Measurements from ENCODE around the gene CEP131. TPM values are rescaled to one million over a fixed set of nuclear protein-coding genes. Genes with fewer than 3 reads are reported as not detected.

The CEP131 gene
- total and polyA plus RNA-seq, 2 of the 8 experiments (the other 6 are each of a cell fraction or from before 2014, with no cell fraction given) = 5.9 to 23.2 TPM

DNA sequence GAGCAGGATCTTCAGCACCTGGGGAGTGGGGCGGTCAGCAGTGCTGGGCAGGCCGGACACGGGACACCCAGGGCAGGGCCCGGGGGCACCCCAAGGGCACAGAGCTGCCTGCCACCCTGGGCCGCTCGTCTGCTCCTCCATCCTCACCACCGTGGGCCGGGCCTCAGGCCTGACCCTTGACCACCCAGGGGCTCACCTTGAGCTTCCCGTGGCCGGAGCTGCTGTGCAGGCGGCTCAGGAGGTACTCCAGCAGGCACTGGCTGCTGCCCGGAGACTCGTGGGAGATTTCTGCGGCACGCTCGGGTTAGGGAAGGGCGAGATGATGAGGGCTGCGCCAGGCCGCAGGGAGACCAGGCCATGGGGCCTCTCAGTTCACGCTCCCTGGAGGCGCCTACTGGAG lies 14.0 kb upstream of the CEP131 start:
- peaks cover 0 to 2% (median 0%) of the 10 kb centered on the region in 4 experiments; a peak in 2 of 8 replicates for H3K36me3 ChIP-seq (ENCODE audit: control insufficient read depth in 2 of 4, insufficient read depth in 4 of 4, low read length in 3 of 4)

More for the DNA sequence above, 14.0 kb upstream of the CEP131 start:
- Histone ChIP-seq H3K4me3 (ENCODE audit: extremely low read depth in 1 of 4, insufficient read depth in 2 of 4, low read depth in 3 of 4, low read length in 4 of 4) (no peak overlapping the region), H2BK120ac (replicated peaks; ENCODE audit: low read depth, low read length) (no peak overlapping the region), H3K9ac (replicated peaks in 1 of 4; ENCODE audit: extremely low read depth in 1 of 4, low read depth in 3 of 4, low read length in 3 of 4) (no peak overlapping the region), H3K14ac (ENCODE audit: insufficient read length) (no peak overlapping the region), H3K27ac (ENCODE audit: low read depth, low read length) (no peak overlapping the region), H4K20me1 (replicated peaks in 1 of 2; ENCODE audit: control insufficient read depth in 1 of 2, insufficient read depth in 2 of 2, low read length in 2 of 2) (peaks cover 6 to 14% of the 10 kb centered on the region in 2 experiments), H3K4me2 (ENCODE audit: insufficient read depth in 1 of 2, low read depth in 2 of 2, low read length in 2 of 2) (no peak overlapping the region), H3K23ac (ENCODE audit: insufficient read length) (no peak overlapping the region), H3K18ac (ENCODE audit: extremely low read depth, low read length) (no peak overlapping the region), H2BK5ac (ENCODE audit: low read depth, low read length) (no peak overlapping the region), H3K23me2 (ENCODE audit: low read depth, low read length) (peaks cover 8% of the 10 kb centered on the region; the same call in 1 of the 2 replicates), H2AFZ (ENCODE audit: low read length) (no peak overlapping the region), H3K27me3 (replicated peaks in 1 of 4; ENCODE audit: control insufficient read depth in 3 of 4, extremely low read depth in 1 of 4, insufficient read depth in 3 of 4, low read length in 3 of 4) (no peaks in the 10 kb centered on the region), H3K79me2 (ENCODE audit: control insufficient read depth in 1 of 2, insufficient read depth in 2 of 2, low read length in 2 of 2) (peaks cover 0 to 23% of the 10 kb centered on the region in 2 experiments; a peak in 2 of 4 replicates), H2AK5ac (ENCODE audit: low read depth, low read length) (no peak overlapping the region), H4K8ac (ENCODE audit: extremely low read depth, insufficient read depth, low read length) (0 out of 2 replicates have a peak overlapping the region, but pooled peaks have one; percentile 42), H2BK12ac (ENCODE audit: low read depth, low read length) (no peak overlapping the region), H4K91ac (replicated peaks; ENCODE audit: insufficient read length, low read length) (no peak overlapping the region), H2BK15ac (ENCODE audit: low read length) (no peak overlapping the region), H2BK20ac (ENCODE audit: low read length) (no peak overlapping the region), H4K5ac (ENCODE audit: insufficient read length, low read depth, low read length) (no peak overlapping the region), H3K56ac (replicated peaks; ENCODE audit: insufficient read length, low read depth, low read length) (no peak overlapping the region), H3K79me1 (ENCODE audit: low read depth, low read length) (peaks cover 9% of the 10 kb centered on the region), H3K4ac (replicated peaks; ENCODE audit: insufficient read length, low read depth, low read length) (no peak overlapping the region), H3K4me1 (replicated peaks in 1 of 4; ENCODE audit: control insufficient read depth in 3 of 4, insufficient read depth in 4 of 4, low read length in 3 of 4) (peaks cover 0 to 12% (median 6%) of the 10 kb centered on the region in 4 experiments; a peak in 5 of 7 replicates), H3K9me3 (ENCODE audit: insufficient read depth in 2 of 2, low read depth in 1 of 2, low read length in 1 of 2) (no peaks in the 10 kb centered on the region)
- 91% methylated on average over 21 of the region's 21 CpGs; no CpG with 5 or more reads in 1 of the 2 experiments for WGBS, 2 experiments (ENCODE audit: extremely low coverage in 1 of 2, insufficient coverage in 1 of 2, insufficient read length in 1 of 2, insufficient replicate concordance in 2 of 2, low coverage in 1 of 2, low lambda C conversion rate in 2 of 2, missing lambda C conversion rate in 1 of 2)
- no peak for DNase-seq (ENCODE audit: low read depth in 1 of 2, low spot score in 2 of 2)
- CTCF ChIA-PET (ENCODE audit: partially characterized antibody) = interaction anchor here (0.8 to 1.2 kb wide), 3 partner anchors 8 to 107 kb away, joined by 3 read pairs; no protein-coding TSS in a partner anchor
- TF ChIP-seq SIX5 (IDR thresholded peaks at IDR 0.05; ENCODE audit: low read depth, low read length) (no peak), POLR2A (IDR thresholded peaks at IDR 0.05; ENCODE audit: control extremely low read depth in 1 of 2, low read depth in 2 of 2, low read length in 2 of 2) (no peak), RBBP5 (IDR thresholded peaks at IDR 0.05; ENCODE audit: borderline replicate concordance, low read depth, low read length) (no peak), HDAC2 (IDR thresholded peaks at IDR 0.05; ENCODE audit: borderline replicate concordance in 1 of 2, low read depth in 2 of 2, low read length in 2 of 2) (no peak), NRF1 (IDR thresholded peaks at IDR 0.05; ENCODE audit: low read depth, low read length) (no peak), ATF3 (IDR thresholded peaks at IDR 0.05; ENCODE audit: insufficient read depth, low read depth, low read length) (no peak), SRF (IDR thresholded peaks at IDR 0.05; ENCODE audit: low read depth, low read length) (no peak), RNF2 (IDR thresholded peaks at IDR 0.05; ENCODE audit: borderline replicate concordance, low read depth, low read length, missing control alignments, poor library complexity, severe bottlenecking) (no peak)
- TF ChIP-seq, protein P1, sequence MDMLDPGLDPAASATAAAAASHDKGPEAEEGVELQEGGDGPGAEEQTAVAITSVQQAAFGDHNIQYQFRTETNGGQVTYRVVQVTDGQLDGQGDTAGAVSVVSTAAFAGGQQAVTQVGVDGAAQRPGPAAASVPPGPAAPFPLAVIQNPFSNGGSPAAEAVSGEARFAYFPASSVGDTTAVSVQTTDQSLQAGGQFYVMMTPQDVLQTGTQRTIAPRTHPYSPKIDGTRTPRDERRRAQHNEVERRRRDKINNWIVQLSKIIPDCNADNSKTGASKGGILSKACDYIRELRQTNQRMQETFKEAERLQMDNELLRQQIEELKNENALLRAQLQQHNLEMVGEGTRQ (IDR thresholded peaks at IDR 0.05; ENCODE audit: low read length) = no peak
- no peak for FAIRE-seq
- POLR2A ChIA-PET (ENCODE audit: partially characterized antibody) = interaction anchor here (1.1 to 2.9 kb wide), 4 partner anchors 12 to 38 kb away, joined by 3 to 10 read pairs (median 3); partner anchors contain the start of gene CEP131

Measured in H1 (cell line).